Neural progenitor cell (in vitro differentiated cells): ENCODE data around the gene ADARB2. TPM values are rescaled to one million over a fixed set of nuclear protein-coding genes. Genes with fewer than 3 reads are reported as not detected.

Experiments used
- DNase-seq: peaks from one replicate; pipeline ENCODE4 v3.0.0-alpha.2; 2016; ENCODE audit warnings: low spot score
- H2AFZ ChIP-seq: fragments of 200-600 bp; sonication (generic); replicated peaks from 2 replicates; pipeline ENCODE4 v1.6.1; 2016; ENCODE audit warnings: antibody characterized with exemption
- H3F3A ChIP-seq: fragments of 200-600 bp; sonication (generic); 2 replicates; pipeline ENCODE4 v1.6.1; 2016; ENCODE audit warnings: antibody characterized with exemption, low read depth
- H3K27ac ChIP-seq: fragments of 200-600 bp; sonication (generic); 2 replicates; pipeline ENCODE4 v1.5.1; 2016; ENCODE audit warnings: mild to moderate bottlenecking
- H3K27me3 ChIP-seq: fragments of 200-600 bp; sonication (generic); 2 replicates; pipeline ENCODE4 v1.6.1; 2016; ENCODE audit warnings: mild to moderate bottlenecking, moderate library complexity
- H3K36me3 ChIP-seq: fragments of 200-600 bp; sonication (generic); 2 replicates; pipeline ENCODE4 v1.5.1; 2016
- H3K4me1 ChIP-seq: fragments of 200-600 bp; sonication (generic); 2 replicates; pipeline ENCODE4 v1.6.1; 2016; ENCODE audit warnings: mixed run types
- H3K4me2 ChIP-seq: fragments of 200-600 bp; sonication (generic); 2 replicates; pipeline ENCODE4 v1.6.1; 2016
- H3K4me3 ChIP-seq: fragments of 200-600 bp; sonication (generic); 2 replicates; pipeline ENCODE4 v1.5.1; 2016
- H3K79me2 ChIP-seq: fragments of 200-600 bp; sonication (generic); 2 replicates; pipeline ENCODE4 v1.6.1; 2016; ENCODE audit warnings: low read depth
- H3K9ac ChIP-seq: fragments of 200-600 bp; sonication (generic); 2 replicates; pipeline ENCODE4 v1.6.1; 2016
- H3K9me3 ChIP-seq: fragments of 200-600 bp; sonication (generic); 2 replicates; pipeline ENCODE4 v1.5.1; 2016; ENCODE audit warnings: low read depth
- H4K20me1 ChIP-seq: fragments of 200-600 bp; sonication (generic); 2 replicates; pipeline ENCODE4 v1.6.1; 2016; ENCODE audit warnings: low read depth
- H3K27ac Mint-ChIP-seq: 3 replicates; pipeline ENCODE4 v1.8.0; 2021; ENCODE audit warnings: mixed read lengths
- H3K27me3 Mint-ChIP-seq: 2 replicates; pipeline ENCODE4 v1.8.0; 2022; ENCODE audit warnings: low read depth, mild to moderate bottlenecking, inconsistent platforms, moderate library complexity, mixed read lengths; ENCODE audit not compliant: insufficient read depth
- H3K36me3 Mint-ChIP-seq: 3 replicates; pipeline ENCODE4 v1.8.0; 2021; ENCODE audit warnings: mixed read lengths
- H3K4me1 Mint-ChIP-seq: 3 replicates; pipeline ENCODE4 v1.8.0; 2021; ENCODE audit warnings: mixed read lengths
- H3K4me3 Mint-ChIP-seq: 3 replicates; pipeline ENCODE4 v1.8.0; 2021; ENCODE audit warnings: mild to moderate bottlenecking, moderate library complexity, mixed read lengths
- H3K9me3 Mint-ChIP-seq: 3 replicates; pipeline ENCODE4 v1.8.0; 2020; ENCODE audit warnings: mixed read lengths
- CTCF ChIP-seq: fragments of 200-600 bp; sonication (generic); IDR thresholded peaks from 2 replicates; pipeline ENCODE4 v1.5.1; 2017; ENCODE audit warnings: antibody characterized with exemption, mild to moderate bottlenecking
- EZH2 ChIP-seq: fragments of 200-600 bp; sonication (generic); IDR thresholded peaks from 2 replicates; pipeline ENCODE4 v1.6.1; 2017; ENCODE audit warnings: antibody characterized with exemption, mild to moderate bottlenecking, moderate library complexity
- EZH2phosphoT487 ChIP-seq: fragments of 200-600 bp; sonication (generic); IDR thresholded peaks from 2 replicates; pipeline ENCODE4 v1.6.1; 2017; ENCODE audit warnings: antibody characterized with exemption
- total RNA-seq: library from RNA; depleted of rRNA; stranded (reverse); fragments of >200 nt; gene quantifications from 2 replicates; pipeline ENCODE4 v1.2.3, GENCODE V29; 2015; ENCODE audit warnings: low replicate concordance

The ADARB2 gene
- total RNA-seq, 1 donor from 2014 or later, result not detected

DNA sequence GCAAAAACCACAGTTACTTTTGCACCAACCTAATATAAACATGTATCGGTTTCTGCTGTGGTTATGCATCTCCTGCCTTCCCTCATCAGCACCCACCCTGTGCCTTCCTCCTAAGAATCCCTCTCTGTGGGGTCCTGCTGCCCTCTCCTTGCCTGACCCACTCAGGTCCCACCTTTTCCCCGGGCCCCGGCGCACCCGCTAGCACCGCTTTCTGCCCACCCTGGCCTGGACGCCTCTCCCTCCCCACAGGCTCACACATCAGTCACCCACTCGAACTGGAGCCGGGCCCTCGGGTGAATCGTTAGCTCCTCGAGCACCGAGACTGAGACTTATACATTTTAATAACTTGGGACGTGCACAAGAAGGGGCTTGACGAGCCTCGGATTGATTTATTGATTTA is 110.5 kb downstream of the ADARB2 start:
- no peaks in the 10 kb centered on the region for H3K79me2 ChIP-seq
- no peak for DNase-seq
- H3K9ac ChIP-seq, result no peak overlapping the region
- Mint-ChIP-seq H3K4me1 (peaks cover 22% of the 10 kb centered on the region), H3K36me3 (no peaks in the 10 kb centered on the region), H3K4me3 (no peak overlapping the region), H3K27me3 (peaks cover 6% of the 10 kb centered on the region), H3K9me3 (peaks cover 3% of the 10 kb centered on the region), H3K27ac (peak overlapping the region; percentile 0)
- H3F3A ChIP-seq, result no peaks in the 10 kb centered on the region
- TF ChIP-seq EZH2phosphoT487, result no peak
- no peak for TF ChIP-seq EZH2
- no peak for TF ChIP-seq CTCF
- no peak overlapping the region for H3K27ac ChIP-seq
- no peak overlapping the region for H3K4me2 ChIP-seq
- H3K36me3 ChIP-seq, result no peaks in the 10 kb centered on the region
- no peak overlapping the region for H2AFZ ChIP-seq
- H3K27me3 ChIP-seq, result no peaks in the 10 kb centered on the region
- H4K20me1 ChIP-seq, result no peaks in the 10 kb centered on the region
- H3K4me3 ChIP-seq, result no peak overlapping the region
- H3K9me3 ChIP-seq, result no peaks in the 10 kb centered on the region
- H3K4me1 ChIP-seq, result peaks cover 12% of the 10 kb centered on the region

- H3K27me3 Mint-ChIP-seq, result peaks cover 6% of the 10 kb centered on the region
- Histone ChIP-seq H3K9me3 (no peaks in the 10 kb centered on the region), H3K4me1 (peaks cover 12% of the 10 kb centered on the region), H2AFZ (no peak overlapping the region), H3K36me3 (no peaks in the 10 kb centered on the region), H3K9ac (no peak overlapping the region), H4K20me1 (no peaks in the 10 kb centered on the region), H3K79me2 (no peaks in the 10 kb centered on the region), H3K27me3 (no peaks in the 10 kb centered on the region), H3K4me2 (no peak overlapping the region), H3K4me3 (no peak overlapping the region), H3K27ac (no peak overlapping the region), H3F3A (no peaks in the 10 kb centered on the region)
- H3K27ac Mint-ChIP-seq, result peak overlapping the region; percentile 72
- peaks cover 20% of the 10 kb centered on the region for H3K4me1 Mint-ChIP-seq
- peaks cover 3% of the 10 kb centered on the region for H3K9me3 Mint-ChIP-seq
- H3K36me3 Mint-ChIP-seq, result no peaks in the 10 kb centered on the region
- TF ChIP-seq EZH2, result no peak
- H3K4me3 Mint-ChIP-seq, result no peak overlapping the region
- no peak for DNase-seq
Observed at GRCh38 chr10:1626410-1626809, 110.9 kb downstream of the ADARB2 start.

DNA sequence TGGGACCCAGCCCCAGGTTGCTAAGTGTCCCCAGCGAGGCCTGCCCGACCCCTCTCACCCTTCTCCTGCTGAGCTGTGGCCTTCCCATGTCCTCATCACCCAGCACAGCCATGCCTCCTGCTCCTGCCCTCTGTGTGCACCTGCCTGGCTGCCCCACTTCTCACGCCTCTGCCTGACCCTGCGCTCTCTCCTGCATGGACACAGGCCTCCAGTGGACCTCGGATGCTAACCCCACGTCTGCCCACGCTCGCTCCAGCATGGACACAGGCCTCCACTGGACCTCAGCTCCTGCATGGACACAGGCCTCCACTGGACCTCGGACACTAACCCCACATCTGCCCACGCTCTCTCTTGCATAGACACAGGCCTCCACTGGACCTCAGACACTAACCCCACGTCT is 111.6 kb downstream of the ADARB2 start:
- peaks cover 6% of the 10 kb centered on the region for H3K27me3 Mint-ChIP-seq
- Histone ChIP-seq H3K27me3 (no peaks in the 10 kb centered on the region), H3K4me3 (no peak overlapping the region), H3K27ac (no peak overlapping the region), H4K20me1 (no peaks in the 10 kb centered on the region), H3K79me2 (no peaks in the 10 kb centered on the region), H3K36me3 (no peaks in the 10 kb centered on the region), H3K9me3 (no peaks in the 10 kb centered on the region), H3K4me1 (peaks cover 12% of the 10 kb centered on the region), H2AFZ (no peak overlapping the region), H3K4me2 (no peak overlapping the region), H3F3A (no peaks in the 10 kb centered on the region), H3K9ac (no peak overlapping the region)
- H3K4me3 Mint-ChIP-seq, result no peak overlapping the region
- no peak overlapping the region for H3K27ac Mint-ChIP-seq
- no peaks in the 10 kb centered on the region for H3K36me3 Mint-ChIP-seq
- no peak for DNase-seq
- no peak for TF ChIP-seq EZH2
- TF ChIP-seq EZH2phosphoT487, result no peak
- TF ChIP-seq CTCF, result no peak
- peaks cover 19% of the 10 kb centered on the region for H3K4me1 Mint-ChIP-seq
- H3K9me3 Mint-ChIP-seq, result peaks cover 3% of the 10 kb centered on the region

DNA sequence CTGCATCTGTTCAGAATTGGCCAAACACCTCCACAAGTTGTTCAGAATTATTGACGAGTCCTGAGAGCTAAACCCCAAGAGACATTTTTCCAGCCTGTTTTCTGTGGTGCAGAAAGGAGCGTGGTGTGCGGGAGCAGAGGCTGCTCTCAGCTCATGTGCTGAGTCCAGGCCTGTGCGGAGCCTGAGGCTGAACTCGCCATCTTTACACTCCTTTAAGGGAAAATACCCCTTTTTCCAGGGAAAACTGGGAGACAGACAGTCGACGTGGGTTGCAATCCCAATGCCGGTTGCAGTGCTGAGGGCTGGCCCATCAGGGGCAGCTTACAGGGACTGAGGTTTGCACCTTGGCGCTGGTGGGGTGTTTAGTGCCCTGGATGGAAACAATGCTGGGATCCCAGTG is 112.2 kb downstream of the ADARB2 start:
- H3K9me3 Mint-ChIP-seq, result peaks cover 3% of the 10 kb centered on the region
- Histone ChIP-seq H3K9me3 (no peaks in the 10 kb centered on the region), H2AFZ (no peak overlapping the region), H3K9ac (no peak overlapping the region), H3K27ac (no peak overlapping the region), H3K79me2 (no peaks in the 10 kb centered on the region), H3K27me3 (no peaks in the 10 kb centered on the region), H3K4me2 (no peak overlapping the region), H3K36me3 (no peaks in the 10 kb centered on the region), H3F3A (no peaks in the 10 kb centered on the region), H3K4me1 (peaks cover 11% of the 10 kb centered on the region), H4K20me1 (no peaks in the 10 kb centered on the region), H3K4me3 (no peak overlapping the region)
- no peak overlapping the region for H3K27ac Mint-ChIP-seq
- no peak for DNase-seq
- no peaks in the 10 kb centered on the region for H3K36me3 Mint-ChIP-seq
- no peak overlapping the region for H3K4me3 Mint-ChIP-seq
- H3K4me1 Mint-ChIP-seq, result peaks cover 13% of the 10 kb centered on the region
- TF ChIP-seq EZH2phosphoT487 (no peak), CTCF (no peak), EZH2 (no peak)
- peaks cover 6% of the 10 kb centered on the region for H3K27me3 Mint-ChIP-seq
